ENCODE results near the gene ICAM5. TPM values are rescaled to one million over a fixed set of nuclear protein-coding genes. Genes with fewer than 3 reads are reported as not detected.

The ICAM5 gene
- total and polyA plus RNA-seq, 2 experiments from 2014 or later: 0.23 to 0.57 TPM

DNA sequence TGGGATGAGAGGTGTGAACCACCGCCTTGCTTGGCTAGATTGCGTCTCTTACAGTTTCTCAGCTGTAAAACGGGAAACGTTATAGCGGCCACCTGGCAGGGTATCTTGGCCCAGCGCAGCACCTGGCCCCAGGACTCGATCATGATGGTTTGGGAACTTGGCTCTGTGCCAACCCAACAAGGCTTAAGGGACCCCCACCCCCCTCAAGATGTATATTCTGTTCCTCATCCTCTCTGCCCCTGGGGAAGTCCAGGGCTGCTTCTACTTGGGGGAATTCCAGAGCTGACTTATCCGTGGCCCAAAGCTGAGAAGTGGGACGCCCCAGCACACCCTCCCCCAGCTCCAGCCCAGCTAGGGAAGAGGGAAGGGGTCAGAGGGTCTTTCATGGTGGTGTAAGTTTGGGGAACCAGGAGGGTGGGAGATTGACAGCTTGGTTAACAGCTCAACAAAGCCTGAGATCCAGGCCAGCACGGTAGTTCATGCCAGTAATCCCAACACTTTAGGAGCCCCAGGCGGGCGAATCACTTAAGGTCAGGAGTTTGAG, 18.1 kb upstream of the ICAM5 start:
- TF ChIP-seq, protein P1, sequence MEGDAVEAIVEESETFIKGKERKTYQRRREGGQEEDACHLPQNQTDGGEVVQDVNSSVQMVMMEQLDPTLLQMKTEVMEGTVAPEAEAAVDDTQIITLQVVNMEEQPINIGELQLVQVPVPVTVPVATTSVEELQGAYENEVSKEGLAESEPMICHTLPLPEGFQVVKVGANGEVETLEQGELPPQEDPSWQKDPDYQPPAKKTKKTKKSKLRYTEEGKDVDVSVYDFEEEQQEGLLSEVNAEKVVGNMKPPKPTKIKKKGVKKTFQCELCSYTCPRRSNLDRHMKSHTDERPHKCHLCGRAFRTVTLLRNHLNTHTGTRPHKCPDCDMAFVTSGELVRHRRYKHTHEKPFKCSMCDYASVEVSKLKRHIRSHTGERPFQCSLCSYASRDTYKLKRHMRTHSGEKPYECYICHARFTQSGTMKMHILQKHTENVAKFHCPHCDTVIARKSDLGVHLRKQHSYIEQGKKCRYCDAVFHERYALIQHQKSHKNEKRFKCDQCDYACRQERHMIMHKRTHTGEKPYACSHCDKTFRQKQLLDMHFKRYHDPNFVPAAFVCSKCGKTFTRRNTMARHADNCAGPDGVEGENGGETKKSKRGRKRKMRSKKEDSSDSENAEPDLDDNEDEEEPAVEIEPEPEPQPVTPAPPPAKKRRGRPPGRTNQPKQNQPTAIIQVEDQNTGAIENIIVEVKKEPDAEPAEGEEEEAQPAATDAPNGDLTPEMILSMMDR (IDR thresholded peaks at IDR 0.05; ENCODE audit: poor library complexity): no peak
- no peak for TF ChIP-seq EZH2phosphoT487 (IDR thresholded peaks at IDR 0.05; ENCODE audit: low read depth, severe bottlenecking, unreplicated experiment)
- TF ChIP-seq EZH2 (IDR thresholded peaks at IDR 0.05; ENCODE audit: borderline replicate concordance): no peak
- no peaks in the 10 kb centered on the region for H3K9me2 ChIP-seq (replicated peaks; ENCODE audit: insufficient read depth)
- no peak overlapping the region for H3K27ac ChIP-seq
- H3K79me2 ChIP-seq: no peaks in the 10 kb centered on the region
- WGBS (ENCODE audit: low lambda C conversion rate, missing lambda C conversion rate): 61% methylated on average over 12 of the region's 12 CpGs
- no peaks in the 10 kb centered on the region for H3K9me3 ChIP-seq (ENCODE audit: low read depth)
- no peaks in the 10 kb centered on the region for H4K20me1 ChIP-seq (ENCODE audit: insufficient read depth, poor library complexity, severe bottlenecking)
- H3K36me3 ChIP-seq (replicated peaks; ENCODE audit: insufficient read depth, low read depth): no peaks in the 10 kb centered on the region
- H3K27me3 ChIP-seq: peaks cover 22% of the 10 kb centered on the region
- no peak overlapping the region for H3K4me3 ChIP-seq
- peaks cover 11% of the 10 kb centered on the region for H3K4me1 ChIP-seq (ENCODE audit: insufficient read depth)
- peak overlapping the region; percentile 93 for H3K4me2 ChIP-seq
- DNase-seq (ENCODE audit: low spot score): no peak
- H2AFZ ChIP-seq: no peak overlapping the region

DNA sequence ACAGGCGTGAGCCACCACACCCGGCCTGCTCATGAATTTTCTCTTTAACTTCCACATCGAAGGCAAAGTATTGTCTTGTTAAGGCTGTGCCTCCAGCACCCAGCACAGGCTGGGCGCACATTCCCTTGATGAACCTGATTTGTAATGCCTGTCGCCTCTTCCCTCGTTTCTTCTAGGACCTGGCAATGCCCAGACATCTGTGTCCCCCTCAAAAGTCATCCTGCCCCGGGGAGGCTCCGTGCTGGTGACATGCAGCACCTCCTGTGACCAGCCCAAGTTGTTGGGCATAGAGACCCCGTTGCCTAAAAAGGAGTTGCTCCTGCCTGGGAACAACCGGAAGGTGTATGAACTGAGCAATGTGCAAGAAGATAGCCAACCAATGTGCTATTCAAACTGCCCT, 15.2 kb upstream of the ICAM5 start:
- peaks cover 11% of the 10 kb centered on the region for H3K4me1 ChIP-seq (ENCODE audit: insufficient read depth)
- no peak for TF ChIP-seq EZH2 (IDR thresholded peaks at IDR 0.05; ENCODE audit: borderline replicate concordance)
- TF ChIP-seq, protein P1 (IDR thresholded peaks at IDR 0.05; ENCODE audit: poor library complexity): no peak
- no peak for TF ChIP-seq EZH2phosphoT487 (IDR thresholded peaks at IDR 0.05; ENCODE audit: low read depth, severe bottlenecking, unreplicated experiment)
- H3K27ac ChIP-seq: no peak overlapping the region
- H3K9me2 ChIP-seq (replicated peaks; ENCODE audit: insufficient read depth): no peaks in the 10 kb centered on the region
- H3K4me3 ChIP-seq: no peak overlapping the region
- H3K79me2 ChIP-seq: no peaks in the 10 kb centered on the region
- H3K36me3 ChIP-seq (replicated peaks; ENCODE audit: insufficient read depth, low read depth): no peaks in the 10 kb centered on the region
- peaks cover 22% of the 10 kb centered on the region for H3K27me3 ChIP-seq
- WGBS (ENCODE audit: low lambda C conversion rate, missing lambda C conversion rate): 88% methylated on average over 10 of the region's 10 CpGs
- no peaks in the 10 kb centered on the region for H4K20me1 ChIP-seq (ENCODE audit: insufficient read depth, poor library complexity, severe bottlenecking)
- no peak for DNase-seq (ENCODE audit: low spot score)
- H3K9me3 ChIP-seq (ENCODE audit: low read depth): no peaks in the 10 kb centered on the region
- H3K4me2 ChIP-seq: no peak overlapping the region
- H2AFZ ChIP-seq: no peak overlapping the region

DNA sequence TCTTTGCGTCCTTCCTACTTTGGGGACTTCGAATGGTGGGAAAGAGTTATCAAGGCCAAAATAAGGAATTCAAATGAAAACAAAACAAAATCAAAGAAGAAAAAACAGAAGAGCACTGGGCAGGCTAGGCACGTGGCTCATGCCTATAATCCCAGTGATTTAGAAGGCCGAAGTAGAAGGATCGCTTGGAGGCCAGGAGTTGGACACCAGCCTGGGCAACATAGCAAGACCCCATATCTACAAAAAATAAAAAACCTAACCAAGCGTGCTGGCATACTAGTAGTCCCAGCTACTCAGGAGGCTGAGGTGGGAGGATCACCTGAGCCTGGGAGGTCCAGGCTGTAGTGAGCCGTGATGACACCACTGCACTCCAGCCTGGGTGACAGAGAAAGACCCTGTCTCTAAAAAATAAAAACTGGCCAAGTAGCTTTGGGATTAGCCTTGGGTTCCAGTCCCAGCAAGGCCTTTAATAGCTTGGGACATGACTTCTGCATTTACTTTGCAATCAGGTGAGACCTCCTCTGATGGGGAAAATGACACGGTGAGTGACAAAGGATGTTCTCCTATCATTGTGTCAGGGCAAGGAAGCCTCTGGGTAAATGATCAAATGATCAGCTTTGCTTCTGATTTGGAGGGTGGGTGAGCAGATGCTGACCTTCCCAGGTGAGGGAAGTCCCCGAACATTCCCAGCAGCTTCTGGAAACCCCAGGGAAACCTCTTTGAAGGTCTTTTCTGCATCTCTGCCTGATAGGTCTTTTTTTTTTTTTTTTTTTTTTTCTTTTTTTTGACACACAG, 11.8 kb upstream of the ICAM5 start:
- H4K20me1 ChIP-seq (ENCODE audit: insufficient read depth, poor library complexity, severe bottlenecking): no peaks in the 10 kb centered on the region
- H3K27me3 ChIP-seq: no peaks in the 10 kb centered on the region
- no peaks in the 10 kb centered on the region for H3K9me3 ChIP-seq (ENCODE audit: low read depth)
- H2AFZ ChIP-seq: no peak overlapping the region
- H3K79me2 ChIP-seq: no peaks in the 10 kb centered on the region
- DNase-seq (ENCODE audit: low spot score): no peak
- no peaks in the 10 kb centered on the region for H3K4me1 ChIP-seq (ENCODE audit: insufficient read depth)
- no peak for TF ChIP-seq EZH2 (IDR thresholded peaks at IDR 0.05; ENCODE audit: borderline replicate concordance)
- TF ChIP-seq, protein P1 (IDR thresholded peaks at IDR 0.05; ENCODE audit: poor library complexity): no peak
- no peak for TF ChIP-seq EZH2phosphoT487 (IDR thresholded peaks at IDR 0.05; ENCODE audit: low read depth, severe bottlenecking, unreplicated experiment)
- WGBS (ENCODE audit: low lambda C conversion rate, missing lambda C conversion rate): 90% methylated on average over 9 of the region's 9 CpGs
- no peaks in the 10 kb centered on the region for H3K36me3 ChIP-seq (replicated peaks; ENCODE audit: insufficient read depth, low read depth)
- no peak overlapping the region for H3K4me2 ChIP-seq
- H3K27ac ChIP-seq: no peak overlapping the region
- H3K9me2 ChIP-seq (replicated peaks; ENCODE audit: insufficient read depth): no peaks in the 10 kb centered on the region
- H3K4me3 ChIP-seq: no peak overlapping the region
